Liver (tissue), 9 donors: ENCODE data around the gene SRSF2. TPM values are rescaled to one million over a fixed set of nuclear protein-coding genes. Genes with fewer than 3 reads are reported as not detected.

Experiments used
- DNase-seq: peaks from one replicate; pipeline ENCODE4 v3.0.0-alpha.2; 2017; ENCODE audit warnings: low spot score
- H3K27ac ChIP-seq, 2 donors: one replicate each; pipeline ENCODE4 v1.7.0; 2013; ENCODE audit warnings: inconsistent platforms in 2 of 2, low read length in 2 of 2, control low read depth in 1 of 2, low read depth in 1 of 2, mild to moderate bottlenecking in 1 of 2
- H3K27me3 ChIP-seq, 4 donors: one replicate each; pipeline versions ENCODE4 v1.6.1 to v1.7.0; 2013; ENCODE audit warnings: low read length in 3 of 4, inconsistent platforms in 1 of 4, mild to moderate bottlenecking in 1 of 4, moderate library complexity in 1 of 4; ENCODE audit not compliant: control insufficient read depth in 4 of 4, insufficient read depth in 4 of 4
- H3K36me3 ChIP-seq, 4 donors: one replicate each; pipeline versions ENCODE4 v1.6.1 to v1.7.0; 2013; ENCODE audit warnings: low read length in 3 of 4, mild to moderate bottlenecking in 3 of 4, low read depth in 1 of 4, moderate library complexity in 1 of 4; ENCODE audit not compliant: control insufficient read depth in 4 of 4, insufficient read depth in 3 of 4
- H3K4me1 ChIP-seq, 4 donors: one replicate each; pipeline versions ENCODE4 v1.6.1 to v1.7.0; 2013; ENCODE audit warnings: low read length in 3 of 4, mild to moderate bottlenecking in 3 of 4, moderate library complexity in 1 of 4; ENCODE audit not compliant: control insufficient read depth in 4 of 4, insufficient read depth in 4 of 4
- H3K4me3 ChIP-seq, 3 donors: one replicate each; pipeline versions ENCODE4 v1.6.1 to v1.7.0; 2013; ENCODE audit warnings: low read length in 3 of 3, control low read depth in 1 of 3, low read depth in 1 of 3, mild to moderate bottlenecking in 1 of 3
- H3K9ac ChIP-seq, 2 donors: one replicate each; pipeline ENCODE4 v1.7.0; 2013; ENCODE audit warnings: low read length in 2 of 2, mild to moderate bottlenecking in 2 of 2, moderate library complexity in 2 of 2, control low read depth in 1 of 2, low read depth in 1 of 2
- H3K9me3 ChIP-seq, 4 donors: one replicate each; pipeline versions ENCODE4 v1.6.1 to v1.7.0; 2013; ENCODE audit warnings: low read length in 3 of 4; ENCODE audit not compliant: control insufficient read depth in 4 of 4
- EGR1 ChIP-seq, 2 donors: IDR thresholded peaks; 2 replicates each; pipeline ENCODE4 v1.6.1; 2016 to 2018; ENCODE audit warnings: antibody characterized with exemption in 2 of 2, low read depth in 2 of 2
- FOXA1 ChIP-seq: IDR thresholded peaks from 2 replicates; pipeline ENCODE4 v1.6.1; 2016; ENCODE audit warnings: antibody characterized with exemption
- FOXA2 ChIP-seq: IDR thresholded peaks from 2 replicates; pipeline ENCODE4 v1.6.1; 2016; ENCODE audit warnings: antibody characterized with exemption
- GABPA ChIP-seq, 2 donors: IDR thresholded peaks in 1 of 2; conservative IDR thresholded peaks in 1 of 2; 2 replicates each; pipeline ENCODE4 v1.6.1; 2016; ENCODE audit warnings: antibody characterized with exemption in 2 of 2, mild to moderate bottlenecking in 1 of 2, moderate library complexity in 1 of 2
- HNF4A ChIP-seq, 2 donors: conservative IDR thresholded peaks; 2 replicates each; pipeline ENCODE4 v1.6.1; 2016; ENCODE audit warnings: antibody characterized with exemption in 2 of 2, mild to moderate bottlenecking in 2 of 2
- HNF4G ChIP-seq: IDR thresholded peaks from 2 replicates; pipeline ENCODE4 v1.6.1; 2016; ENCODE audit warnings: antibody characterized with exemption
- JUND ChIP-seq, 2 donors: IDR thresholded peaks; 2 replicates each; pipeline ENCODE4 v1.6.1; 2016; ENCODE audit warnings: antibody characterized with exemption in 2 of 2
- NR2F2 ChIP-seq: IDR thresholded peaks from 2 replicates; pipeline ENCODE4 v1.6.1; 2016; ENCODE audit warnings: antibody characterized with exemption
- RAD21 ChIP-seq, 2 donors: IDR thresholded peaks; 2 replicates each; pipeline ENCODE4 v1.6.1; 2016; ENCODE audit warnings: antibody characterized with exemption in 2 of 2, mild to moderate bottlenecking in 2 of 2
- RXRA ChIP-seq, 2 donors: IDR thresholded peaks; 2 replicates each; pipeline ENCODE4 v1.6.1; 2017 to 2018; ENCODE audit warnings: antibody characterized with exemption in 2 of 2, mild to moderate bottlenecking in 1 of 2
- SP1 ChIP-seq: IDR thresholded peaks from 2 replicates; pipeline ENCODE4 v1.6.1; 2018; ENCODE audit warnings: antibody characterized with exemption, mild to moderate bottlenecking
- TAF1 ChIP-seq: conservative IDR thresholded peaks from 2 replicates; pipeline ENCODE4 v1.6.1; 2016; ENCODE audit warnings: antibody characterized with exemption, mild to moderate bottlenecking
- YY1 ChIP-seq: IDR thresholded peaks from 2 replicates; pipeline ENCODE4 v1.6.1; 2016; ENCODE audit warnings: antibody characterized with exemption, mild to moderate bottlenecking
- WGBS: extraction: QIAGEN DNeasy Blood & Tissue Kit; methylation state at CpG from one replicate; pipeline ENCODE4 v1.1.7; 2013; 5-methylcytosine and 5-hydroxymethylcytosine counted together
- polyA plus RNA-seq, 2 donors: library from polyadenylated mRNA; stranded (reverse) in 1 of 2; unstranded in 1 of 2; fragments of 200-250 nt in 1 of 2; fragments of >200 nt in 1 of 2; fragmentation: Nextera tagmentation in 1 of 2; extraction: Ambion mirVana in 1 of 2; gene quantifications; one replicate each; pipeline versions ENCODE4 v1.2.1 to v1.2.3, GENCODE V29; 2013 to 2015
- total RNA-seq, 2 donors: library from RNA; depleted of rRNA; stranded (reverse); fragments of >200 nt; gene quantifications; one replicate each; pipeline ENCODE4 v1.2.3, GENCODE V29; 2014
- TF ChIP-seq, protein P1 (sequence below): IDR thresholded peaks from 2 replicates; pipeline ENCODE4 v1.6.1; 2016; ENCODE audit warnings: antibody characterized with exemption
- TF ChIP-seq, protein P2 (sequence below): IDR thresholded peaks from 2 replicates; pipeline ENCODE4 v1.6.1; 2016; ENCODE audit warnings: antibody characterized with exemption, mild to moderate bottlenecking
- TF ChIP-seq, protein P3 (sequence below): IDR thresholded peaks from 2 replicates; pipeline ENCODE4 v1.6.1; 2016; ENCODE audit warnings: antibody characterized with exemption
- TF ChIP-seq, protein P4 (sequence below): fragments of 150-350 bp; IDR thresholded peaks from 2 replicates; pipeline ENCODE4 v1.5.1; 2017; ENCODE audit warnings: improper control_type of control experiment, low read depth, low read length; ENCODE audit not compliant: missing input control
- TF ChIP-seq, protein P5 (sequence below): IDR thresholded peaks from 2 replicates; pipeline ENCODE4 v1.6.1; 2016; ENCODE audit warnings: antibody characterized with exemption
- donor health status: healthy.
- donor health status: healthy.
- donor health status: healthy.
- donor health status: healthy.
- donor health status: healthy.

The SRSF2 gene
- total and polyA plus RNA-seq, 4 donors = 66.5 to 184 (median 150) TPM

DNA sequence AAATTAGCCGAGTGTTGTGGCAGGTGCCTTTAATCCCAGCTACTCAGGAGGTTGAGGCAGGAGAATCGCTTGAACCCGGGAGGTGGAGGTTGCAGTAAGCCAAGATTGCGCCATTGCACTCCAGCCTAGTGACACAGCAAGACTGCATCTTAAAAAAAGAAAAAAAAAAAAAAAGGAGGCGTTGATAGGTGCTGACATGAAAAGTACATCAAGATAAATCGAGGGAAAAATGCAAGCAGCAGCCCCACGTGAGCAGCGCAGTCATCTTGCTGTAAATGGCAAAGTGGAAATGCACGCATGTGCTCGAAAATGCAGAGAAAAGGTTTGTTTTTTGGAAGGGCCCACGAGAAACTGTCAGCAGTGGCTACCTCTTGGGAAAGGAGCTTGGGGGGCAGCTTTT is 47.3 kb downstream of the SRSF2 start:
- H3K4me1 ChIP-seq = no peaks in the 10 kb centered on the region
- no peak for DNase-seq
- H3K27ac ChIP-seq = no peak overlapping the region
- H3K4me3 ChIP-seq = no peak overlapping the region
- H3K9ac ChIP-seq = no peak overlapping the region
- no peaks in the 10 kb centered on the region for H3K36me3 ChIP-seq
- TF ChIP-seq, protein P1, sequence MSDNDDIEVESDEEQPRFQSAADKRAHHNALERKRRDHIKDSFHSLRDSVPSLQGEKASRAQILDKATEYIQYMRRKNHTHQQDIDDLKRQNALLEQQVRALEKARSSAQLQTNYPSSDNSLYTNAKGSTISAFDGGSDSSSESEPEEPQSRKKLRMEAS = no peak
- no peaks in the 10 kb centered on the region for H3K9me3 ChIP-seq
- no peaks in the 10 kb centered on the region for H3K27me3 ChIP-seq
- 93% methylated on average over 11 of the region's 11 CpGs for WGBS

DNA sequence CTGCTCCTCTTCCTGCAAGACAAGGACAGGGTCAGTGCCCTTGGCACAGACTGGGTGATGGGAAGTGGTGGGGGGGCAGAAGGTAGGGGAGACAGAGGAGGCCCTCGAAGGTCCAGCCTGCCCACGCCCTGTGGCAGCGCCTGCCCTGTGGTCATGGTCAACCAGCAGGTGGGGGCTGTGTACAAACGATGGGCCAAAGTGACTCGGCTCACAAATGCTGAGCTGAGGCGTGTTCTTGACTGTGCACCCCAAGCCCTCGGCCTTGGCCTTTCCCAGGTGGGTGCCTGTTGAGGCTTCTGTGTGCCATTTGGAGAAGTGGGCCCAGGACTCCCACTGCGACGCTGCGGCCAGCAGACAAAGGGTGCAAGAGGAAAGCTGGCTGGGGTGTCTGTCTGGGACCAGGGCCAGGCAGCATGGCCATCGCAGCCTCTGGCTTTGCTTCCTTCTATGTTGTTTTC is 48.9 kb downstream of the SRSF2 start:
- peak overlapping the region; percentile 42 to 64 for H3K27ac ChIP-seq
- 77% methylated on average over 11 of the region's 11 CpGs for WGBS
- no peak for DNase-seq
- no peaks in the 10 kb centered on the region for H3K9me3 ChIP-seq
- H3K4me1 ChIP-seq = no peaks in the 10 kb centered on the region
- no peak overlapping the region for H3K9ac ChIP-seq
- H3K4me3 ChIP-seq = no peak overlapping the region
- TF ChIP-seq RAD21 (IDR thresholded peaks at IDR 0.05) = no peak
- no peak for TF ChIP-seq SP1
- TF ChIP-seq TAF1 = no peak
- TF ChIP-seq RXRA (IDR thresholded peaks at IDR 0.05) = no peak
- no peak for TF ChIP-seq HNF4G
- TF ChIP-seq EGR1 (IDR thresholded peaks at IDR 0.05; ENCODE audit: low read depth in 2 of 2) = no peak
- TF ChIP-seq YY1 = no peak
- no peak for TF ChIP-seq FOXA1
- TF ChIP-seq, protein P2, sequence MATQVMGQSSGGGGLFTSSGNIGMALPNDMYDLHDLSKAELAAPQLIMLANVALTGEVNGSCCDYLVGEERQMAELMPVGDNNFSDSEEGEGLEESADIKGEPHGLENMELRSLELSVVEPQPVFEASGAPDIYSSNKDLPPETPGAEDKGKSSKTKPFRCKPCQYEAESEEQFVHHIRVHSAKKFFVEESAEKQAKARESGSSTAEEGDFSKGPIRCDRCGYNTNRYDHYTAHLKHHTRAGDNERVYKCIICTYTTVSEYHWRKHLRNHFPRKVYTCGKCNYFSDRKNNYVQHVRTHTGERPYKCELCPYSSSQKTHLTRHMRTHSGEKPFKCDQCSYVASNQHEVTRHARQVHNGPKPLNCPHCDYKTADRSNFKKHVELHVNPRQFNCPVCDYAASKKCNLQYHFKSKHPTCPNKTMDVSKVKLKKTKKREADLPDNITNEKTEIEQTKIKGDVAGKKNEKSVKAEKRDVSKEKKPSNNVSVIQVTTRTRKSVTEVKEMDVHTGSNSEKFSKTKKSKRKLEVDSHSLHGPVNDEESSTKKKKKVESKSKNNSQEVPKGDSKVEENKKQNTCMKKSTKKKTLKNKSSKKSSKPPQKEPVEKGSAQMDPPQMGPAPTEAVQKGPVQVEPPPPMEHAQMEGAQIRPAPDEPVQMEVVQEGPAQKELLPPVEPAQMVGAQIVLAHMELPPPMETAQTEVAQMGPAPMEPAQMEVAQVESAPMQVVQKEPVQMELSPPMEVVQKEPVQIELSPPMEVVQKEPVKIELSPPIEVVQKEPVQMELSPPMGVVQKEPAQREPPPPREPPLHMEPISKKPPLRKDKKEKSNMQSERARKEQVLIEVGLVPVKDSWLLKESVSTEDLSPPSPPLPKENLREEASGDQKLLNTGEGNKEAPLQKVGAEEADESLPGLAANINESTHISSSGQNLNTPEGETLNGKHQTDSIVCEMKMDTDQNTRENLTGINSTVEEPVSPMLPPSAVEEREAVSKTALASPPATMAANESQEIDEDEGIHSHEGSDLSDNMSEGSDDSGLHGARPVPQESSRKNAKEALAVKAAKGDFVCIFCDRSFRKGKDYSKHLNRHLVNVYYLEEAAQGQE = no peak
- TF ChIP-seq, protein P3, sequence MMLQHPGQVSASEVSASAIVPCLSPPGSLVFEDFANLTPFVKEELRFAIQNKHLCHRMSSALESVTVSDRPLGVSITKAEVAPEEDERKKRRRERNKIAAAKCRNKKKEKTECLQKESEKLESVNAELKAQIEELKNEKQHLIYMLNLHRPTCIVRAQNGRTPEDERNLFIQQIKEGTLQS = no peak
- no peak for TF ChIP-seq FOXA2
- TF ChIP-seq, protein P4, sequence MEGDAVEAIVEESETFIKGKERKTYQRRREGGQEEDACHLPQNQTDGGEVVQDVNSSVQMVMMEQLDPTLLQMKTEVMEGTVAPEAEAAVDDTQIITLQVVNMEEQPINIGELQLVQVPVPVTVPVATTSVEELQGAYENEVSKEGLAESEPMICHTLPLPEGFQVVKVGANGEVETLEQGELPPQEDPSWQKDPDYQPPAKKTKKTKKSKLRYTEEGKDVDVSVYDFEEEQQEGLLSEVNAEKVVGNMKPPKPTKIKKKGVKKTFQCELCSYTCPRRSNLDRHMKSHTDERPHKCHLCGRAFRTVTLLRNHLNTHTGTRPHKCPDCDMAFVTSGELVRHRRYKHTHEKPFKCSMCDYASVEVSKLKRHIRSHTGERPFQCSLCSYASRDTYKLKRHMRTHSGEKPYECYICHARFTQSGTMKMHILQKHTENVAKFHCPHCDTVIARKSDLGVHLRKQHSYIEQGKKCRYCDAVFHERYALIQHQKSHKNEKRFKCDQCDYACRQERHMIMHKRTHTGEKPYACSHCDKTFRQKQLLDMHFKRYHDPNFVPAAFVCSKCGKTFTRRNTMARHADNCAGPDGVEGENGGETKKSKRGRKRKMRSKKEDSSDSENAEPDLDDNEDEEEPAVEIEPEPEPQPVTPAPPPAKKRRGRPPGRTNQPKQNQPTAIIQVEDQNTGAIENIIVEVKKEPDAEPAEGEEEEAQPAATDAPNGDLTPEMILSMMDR = no peak
- no peak for TF ChIP-seq JUND (IDR thresholded peaks at IDR 0.05)
- TF ChIP-seq NR2F2 = no peak
- TF ChIP-seq, protein P5, sequence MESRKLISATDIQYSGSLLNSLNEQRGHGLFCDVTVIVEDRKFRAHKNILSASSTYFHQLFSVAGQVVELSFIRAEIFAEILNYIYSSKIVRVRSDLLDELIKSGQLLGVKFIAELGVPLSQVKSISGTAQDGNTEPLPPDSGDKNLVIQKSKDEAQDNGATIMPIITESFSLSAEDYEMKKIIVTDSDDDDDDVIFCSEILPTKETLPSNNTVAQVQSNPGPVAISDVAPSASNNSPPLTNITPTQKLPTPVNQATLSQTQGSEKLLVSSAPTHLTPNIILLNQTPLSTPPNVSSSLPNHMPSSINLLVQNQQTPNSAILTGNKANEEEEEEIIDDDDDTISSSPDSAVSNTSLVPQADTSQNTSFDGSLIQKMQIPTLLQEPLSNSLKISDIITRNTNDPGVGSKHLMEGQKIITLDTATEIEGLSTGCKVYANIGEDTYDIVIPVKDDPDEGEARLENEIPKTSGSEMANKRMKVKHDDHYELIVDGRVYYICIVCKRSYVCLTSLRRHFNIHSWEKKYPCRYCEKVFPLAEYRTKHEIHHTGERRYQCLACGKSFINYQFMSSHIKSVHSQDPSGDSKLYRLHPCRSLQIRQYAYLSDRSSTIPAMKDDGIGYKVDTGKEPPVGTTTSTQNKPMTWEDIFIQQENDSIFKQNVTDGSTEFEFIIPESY = no peak
- TF ChIP-seq HNF4A (conservative IDR thresholded peaks at IDR 0.05) = no peak
- TF ChIP-seq, protein P1 = no peak
- no peak for TF ChIP-seq GABPA (IDR thresholded peaks at IDR 0.05 in 1 of 2, conservative IDR thresholded peaks at IDR 0.05 in 1 of 2)
- no peaks in the 10 kb centered on the region for H3K36me3 ChIP-seq
- no peaks in the 10 kb centered on the region for H3K27me3 ChIP-seq
